Naive thymus-derived CD4-positive, alpha-beta T cell (primary cell): ENCODE results near the gene THAP4. TPM values are rescaled to one million over a fixed set of nuclear protein-coding genes. Genes with fewer than 3 reads are reported as not detected.

Experiments
- ATAC-seq: fragments of 150-1000 bp; cut with Tn5 transposase; 2 replicates; pipeline ENCODE4 v1.10.0; 2021; ENCODE audit warnings: mild to moderate bottlenecking, moderate library complexity
- CTCF ChIA-PET: fragments of 350-600 bp; sonication (Branson Sonifier 250); formaldehyde crosslinking; loops from one replicate; lab custom pipeline; 2021; ENCODE audit warnings: antibody characterized with exemption; lab: Charles Lee
- POLR2A ChIA-PET: fragments of 350-600 bp; sonication (Branson Sonifier 250); formaldehyde crosslinking; loops from one replicate; lab custom pipeline; 2021; ENCODE audit warnings: antibody characterized with exemption, inconsistent platforms; lab: Charles Lee
- DNase-seq, 9 donors: peaks; one replicate each; pipeline versions ENCODE4 v3.0.0 to v3.0.0-alpha.2; 2020 to 2022; ENCODE audit warnings: mixed read lengths in 1 of 9
- H3K27ac ChIP-seq: one replicate; pipeline ENCODE4 v1.7.0; 2013; ENCODE audit warnings: mild to moderate bottlenecking, low read depth, low read length, moderate library complexity
- H3K27me3 ChIP-seq, 2 donors: one replicate each; pipeline ENCODE4 v1.7.0; 2013; ENCODE audit warnings: low read length in 2 of 2, mild to moderate bottlenecking in 2 of 2, moderate library complexity in 2 of 2; ENCODE audit not compliant: control insufficient read depth in 2 of 2, insufficient read depth in 2 of 2
- H3K36me3 ChIP-seq, 3 experiments: 1 replicate in 2 of 3; 2 replicates in 1 of 3; pipeline ENCODE4 v1.7.0; 2013; ENCODE audit warnings: low read length in 3 of 3, mild to moderate bottlenecking in 3 of 3, moderate library complexity in 1 of 3; ENCODE audit not compliant: insufficient read depth in 3 of 3, control insufficient read depth in 2 of 3
- H3K4me1 ChIP-seq, 2 donors: one replicate each; pipeline ENCODE4 v1.7.0; 2013; ENCODE audit warnings: low read length in 2 of 2, mild to moderate bottlenecking in 2 of 2, moderate library complexity in 1 of 2; ENCODE audit not compliant: control insufficient read depth in 2 of 2, insufficient read depth in 2 of 2
- H3K4me3 ChIP-seq: 2 replicates; pipeline ENCODE4 v1.7.0; 2013; ENCODE audit warnings: mild to moderate bottlenecking, low read length
- H3K9me3 ChIP-seq, 3 experiments: 1 replicate in 2 of 3; 2 replicates in 1 of 3; pipeline ENCODE4 v1.7.0; 2013; ENCODE audit warnings: low read length in 3 of 3; ENCODE audit not compliant: control insufficient read depth in 2 of 3
- H3K27ac Mint-ChIP-seq, 9 donors: one replicate each; pipeline ENCODE4 v1.8.0; 2020 to 2022; ENCODE audit warnings: mixed read lengths in 9 of 9, mild to moderate bottlenecking in 8 of 9, moderate library complexity in 5 of 9, inconsistent platforms in 2 of 9
- H3K27me3 Mint-ChIP-seq, 5 donors: one replicate each; pipeline ENCODE4 v1.8.0; 2021 to 2022; ENCODE audit warnings: mixed read lengths in 5 of 5, mild to moderate bottlenecking in 1 of 5
- H3K36me3 Mint-ChIP-seq, 5 donors: one replicate each; pipeline ENCODE4 v1.8.0; 2020 to 2022; ENCODE audit warnings: mixed read lengths in 5 of 5, mild to moderate bottlenecking in 3 of 5, inconsistent platforms in 1 of 5
- H3K4me1 Mint-ChIP-seq, 7 donors: one replicate each; pipeline ENCODE4 v1.8.0; 2020 to 2022; ENCODE audit warnings: mixed read lengths in 7 of 7, mild to moderate bottlenecking in 3 of 7, inconsistent platforms in 1 of 7
- H3K4me3 Mint-ChIP-seq, 10 donors: one replicate each; pipeline ENCODE4 v1.8.0; 2020 to 2022; ENCODE audit warnings: mild to moderate bottlenecking in 10 of 10, mixed read lengths in 10 of 10, moderate library complexity in 6 of 10, inconsistent platforms in 2 of 10
- H3K9me3 Mint-ChIP-seq, 11 donors: one replicate each; pipeline ENCODE4 v1.8.0; 2020 to 2022; ENCODE audit warnings: mixed read lengths in 11 of 11, mild to moderate bottlenecking in 4 of 11, inconsistent platforms in 1 of 11, moderate library complexity in 1 of 11
- intact Hi-C, 2 donors: fragments of 100-400 bp; cut with micrococcal nuclease; formaldehyde crosslinking; loops; one replicate each; pipeline ENCODE4 v1.15.1; 2023
- polyA plus RNA-seq, 2 donors: library from polyadenylated mRNA; unstranded; fragments of 300-500 nt; fragmentation: Illumina TruSeq; gene quantifications; one replicate each; pipeline ENCODE4 v1.2.3, GENCODE V29; 2021
- total RNA-seq, 6 experiments: library from RNA in 5 of 6; stranded (reverse) in 5 of 6; gene quantifications; 1 replicate in 5 of 6; 2 replicates in 1 of 6; pipeline ENCODE4 v1.2.3 and lab custom pipeline; 2021 to 2026

Gene THAP4
- total and polyA plus RNA-seq, 7 experiments from 2014 or later = 26.4 to 56.2 (median 30.8) TPM

DNA sequence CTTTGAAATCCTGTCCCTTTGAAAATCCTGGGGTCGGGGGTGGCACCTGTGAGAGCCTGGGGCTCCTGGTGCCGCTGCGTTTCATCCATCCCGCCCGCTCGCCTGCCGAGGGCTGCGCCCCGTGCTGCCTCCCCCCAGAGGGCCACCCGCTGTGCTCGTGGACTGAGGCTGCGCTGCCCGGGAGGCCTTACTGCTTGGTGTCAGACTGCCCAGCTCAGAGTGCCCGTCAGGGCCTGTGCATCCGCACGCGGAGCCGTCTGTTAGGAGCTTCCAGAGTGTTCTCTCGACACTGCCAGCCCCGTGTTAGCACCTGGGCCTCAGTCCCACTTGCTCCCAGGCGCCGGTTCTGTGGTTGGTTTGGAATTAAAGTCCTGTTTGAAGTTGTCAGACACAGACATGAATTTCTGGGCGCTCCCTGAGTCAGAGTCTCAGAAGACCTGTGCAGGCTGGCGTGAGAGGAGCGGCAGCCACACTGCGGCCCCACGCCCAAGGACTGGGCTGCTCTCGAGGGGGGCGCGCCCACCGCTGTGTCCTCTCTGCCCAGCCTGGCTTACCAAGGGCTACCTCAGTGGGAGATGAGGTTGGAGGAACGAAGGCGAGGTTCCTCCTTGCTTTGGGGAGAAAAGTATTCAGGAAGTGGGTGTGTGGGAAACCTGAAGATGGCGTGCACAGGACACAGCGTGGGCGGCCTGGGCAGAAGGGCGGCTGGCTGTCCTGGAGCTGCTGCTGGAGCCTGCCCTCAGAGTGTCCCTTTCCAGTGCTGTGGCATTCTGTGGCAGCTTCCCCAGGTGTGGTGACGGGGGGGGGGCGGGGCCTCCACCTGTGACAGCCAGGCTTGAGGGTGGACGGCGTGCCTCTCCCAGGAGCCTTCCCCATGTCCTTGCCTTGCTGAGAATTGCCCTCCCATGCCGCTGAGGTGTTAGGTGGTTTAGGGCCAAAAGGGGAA, 35.6 kb upstream of the THAP4 start:
- H3K27ac Mint-ChIP-seq = no peak overlapping the region
- Histone ChIP-seq H3K4me3 (no peak overlapping the region), H3K4me1 (no peaks in the 10 kb centered on the region), H3K36me3 (peaks cover 0 to 82% (median 5%) of the 10 kb centered on the region in 3 experiments), H3K9me3 (no peaks in the 10 kb centered on the region), H3K27me3 (no peaks in the 10 kb centered on the region), H3K27ac (no peak overlapping the region)
- no peak for DNase-seq
- peaks cover 0 to 27% (median 4%) of the 10 kb centered on the region in 5 donors for H3K36me3 Mint-ChIP-seq
- no peaks in the 10 kb centered on the region for H3K27me3 Mint-ChIP-seq
- H3K4me3 Mint-ChIP-seq = no peak overlapping the region
- peaks cover 0 to 1% (median 0%) of the 10 kb centered on the region in 11 donors for H3K9me3 Mint-ChIP-seq
- intact Hi-C loops = no loop called here
- no peak for ATAC-seq
- ChIA-PET CTCF (no interaction called here), POLR2A (no interaction called here)
- H3K4me1 Mint-ChIP-seq = peaks cover 0 to 7% (median 0%) of the 10 kb centered on the region in 7 donors

DNA sequence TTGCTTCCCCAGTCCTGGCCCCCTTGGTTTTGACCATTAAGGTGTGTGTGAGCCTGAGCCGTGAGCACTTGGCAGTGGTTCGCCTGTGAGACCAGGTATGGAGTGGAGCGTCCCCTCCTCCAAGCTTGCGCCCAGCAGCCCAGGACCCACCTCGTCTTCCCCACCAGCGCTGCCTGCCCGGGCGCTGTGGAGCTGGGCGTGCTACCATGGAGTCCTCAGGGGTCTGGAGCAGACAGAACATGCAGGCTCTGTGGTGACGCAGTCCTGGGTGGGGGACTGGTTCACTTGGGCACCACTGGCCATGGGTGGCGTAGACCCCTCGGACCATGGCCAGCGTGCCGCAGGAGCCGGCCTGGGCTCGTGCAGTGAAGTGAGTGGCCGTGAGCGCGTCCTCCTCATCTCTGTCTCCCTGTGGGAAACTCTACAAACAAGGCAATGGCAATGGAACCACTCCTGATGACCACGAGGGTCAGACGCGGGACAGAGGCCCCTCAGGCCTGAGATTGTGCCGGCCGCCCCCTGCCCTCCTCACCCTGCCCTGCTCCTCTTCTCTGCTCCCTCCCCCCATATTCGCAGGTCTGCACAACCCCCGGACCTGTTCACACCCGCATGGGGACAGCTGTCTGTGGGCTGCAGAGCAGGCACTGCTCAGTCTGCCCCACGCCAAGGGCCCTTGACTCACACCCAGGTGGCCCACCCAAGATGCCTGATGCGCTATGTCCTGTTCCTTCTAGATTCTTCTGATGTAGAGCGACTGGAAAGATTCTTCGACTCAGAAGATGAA, 34.7 kb upstream of the THAP4 start:
- Mint-ChIP-seq H3K4me1 (peaks cover 0 to 7% (median 0%) of the 10 kb centered on the region in 7 donors), H3K9me3 (peaks cover 0 to 1% (median 0%) of the 10 kb centered on the region in 11 donors), H3K27ac (no peak overlapping the region), H3K36me3 (peaks cover 0 to 30% (median 4%) of the 10 kb centered on the region in 5 donors), H3K4me3 (no peak overlapping the region), H3K27me3 (no peaks in the 10 kb centered on the region)
- Histone ChIP-seq H3K27me3 (no peaks in the 10 kb centered on the region), H3K9me3 (no peaks in the 10 kb centered on the region), H3K4me1 (no peaks in the 10 kb centered on the region), H3K4me3 (no peak overlapping the region), H3K36me3 (peaks cover 0 to 81% (median 5%) of the 10 kb centered on the region in 3 experiments), H3K27ac (no peak overlapping the region)
- POLR2A ChIA-PET = interaction anchor here (0.6 to 1.1 kb wide), 3 partner anchors 15 to 568 kb away, joined by 3 to 4 read pairs (median 4); partner anchors contain the start of gene DTYMK
- CTCF ChIA-PET = no interaction called here
- ATAC-seq (peak; percentile 17), DNase-seq (no peak)
- intact Hi-C loops = no loop called here

DNA sequence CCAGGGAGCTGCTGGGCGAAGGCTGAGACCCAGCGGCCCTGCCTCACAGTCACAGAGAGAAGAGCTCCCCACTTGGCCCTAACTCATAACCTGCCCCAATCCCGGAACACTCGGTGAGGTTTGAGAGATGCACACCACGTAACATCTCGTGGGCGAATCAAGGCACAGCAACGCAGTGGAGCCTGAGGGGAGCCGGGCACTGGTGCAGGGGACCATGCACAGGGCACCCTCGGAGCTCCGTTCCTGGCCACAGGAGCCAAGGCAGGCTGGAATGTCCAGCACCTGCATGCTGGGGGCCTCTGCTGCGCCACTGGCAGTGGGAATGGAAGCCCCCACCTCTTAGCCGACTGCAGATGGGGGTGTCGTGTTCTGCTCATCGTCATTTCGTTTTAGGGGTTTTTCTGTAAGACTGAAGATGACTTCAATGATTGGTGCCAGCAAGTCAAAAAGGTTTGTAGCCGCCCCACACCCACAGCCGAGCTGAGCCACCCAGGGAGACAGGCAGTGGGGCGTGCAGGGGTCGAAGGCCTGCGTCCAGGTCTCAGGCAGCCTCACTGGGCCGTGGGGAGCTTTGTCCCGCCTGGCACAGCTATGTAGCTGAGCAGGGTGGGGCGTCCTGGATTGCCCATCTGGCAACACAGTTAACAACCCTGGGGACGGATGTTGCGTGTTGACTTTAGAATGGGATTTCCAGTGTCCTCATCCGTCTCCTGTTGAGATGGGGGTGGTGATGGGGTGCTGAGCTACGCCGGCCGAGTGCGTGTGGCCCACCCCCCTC, 33.6 kb upstream of the THAP4 start:
- Mint-ChIP-seq H3K27me3 (no peaks in the 10 kb centered on the region), H3K27ac (no peak overlapping the region)

DNA sequence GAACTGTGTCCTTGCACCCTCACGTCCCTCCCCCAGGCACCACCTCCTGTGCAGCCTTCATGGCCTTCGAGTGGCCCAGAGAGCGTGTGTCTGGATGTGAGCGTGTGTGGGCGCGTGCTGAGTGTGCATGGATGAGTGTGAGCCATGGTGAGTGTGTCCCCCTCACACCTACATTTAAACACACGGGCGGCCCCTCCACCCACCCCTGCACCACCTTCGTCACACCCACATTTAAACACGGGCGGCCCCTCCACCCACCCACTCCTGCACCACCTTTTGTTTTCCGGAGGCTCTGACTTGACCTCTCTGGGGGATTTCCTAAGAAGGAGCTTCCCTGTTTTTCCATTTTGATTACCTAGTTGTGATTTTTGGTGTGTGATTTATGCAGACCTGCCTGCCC, 31.9 kb upstream of the THAP4 start:
- CTCF ChIA-PET = no interaction called here
- Histone ChIP-seq H3K27ac (no peak overlapping the region), H3K4me3 (no peak overlapping the region), H3K4me1 (no peaks in the 10 kb centered on the region), H3K27me3 (no peaks in the 10 kb centered on the region), H3K36me3 (peaks cover 0 to 62% (median 5%) of the 10 kb centered on the region in 3 experiments), H3K9me3 (no peaks in the 10 kb centered on the region)
- intact Hi-C loops = no loop called here
- ATAC-seq (no peak), DNase-seq (no peak)
- H3K27ac Mint-ChIP-seq = no peak overlapping the region
- H3K4me3 Mint-ChIP-seq = no peak overlapping the region
- H3K27me3 Mint-ChIP-seq = no peaks in the 10 kb centered on the region
- peaks cover 0 to 12% (median 3%) of the 10 kb centered on the region in 7 donors for H3K4me1 Mint-ChIP-seq
- peaks cover 0 to 39% (median 4%) of the 10 kb centered on the region in 5 donors for H3K36me3 Mint-ChIP-seq
- no peaks in the 10 kb centered on the region for H3K9me3 Mint-ChIP-seq
- POLR2A ChIA-PET = no interaction called here

More for the DNA sequence above, 33.6 kb upstream of the THAP4 start:
- intact Hi-C loops = no loop called here
- Histone ChIP-seq H3K4me3 (no peak overlapping the region), H3K36me3 (peaks cover 0 to 77% (median 5%) of the 10 kb centered on the region in 3 experiments), H3K4me1 (no peaks in the 10 kb centered on the region), H3K27ac (no peak overlapping the region), H3K27me3 (no peaks in the 10 kb centered on the region), H3K9me3 (no peaks in the 10 kb centered on the region)
- ATAC-seq (no peak), DNase-seq (no peak)
- CTCF ChIA-PET = no interaction called here
- POLR2A ChIA-PET = interaction anchor here (1.1 kb wide), 1 partner anchor 32 kb away, joined by 4 read pairs; no protein-coding TSS in a partner anchor
- Mint-ChIP-seq H3K4me3 (no peak overlapping the region), H3K36me3 (peaks cover 0 to 39% (median 4%) of the 10 kb centered on the region in 5 donors), H3K9me3 (peaks cover 0 to 1% (median 0%) of the 10 kb centered on the region in 11 donors), H3K4me1 (peaks cover 0 to 7% (median under 1%) of the 10 kb centered on the region in 7 donors)

DNA sequence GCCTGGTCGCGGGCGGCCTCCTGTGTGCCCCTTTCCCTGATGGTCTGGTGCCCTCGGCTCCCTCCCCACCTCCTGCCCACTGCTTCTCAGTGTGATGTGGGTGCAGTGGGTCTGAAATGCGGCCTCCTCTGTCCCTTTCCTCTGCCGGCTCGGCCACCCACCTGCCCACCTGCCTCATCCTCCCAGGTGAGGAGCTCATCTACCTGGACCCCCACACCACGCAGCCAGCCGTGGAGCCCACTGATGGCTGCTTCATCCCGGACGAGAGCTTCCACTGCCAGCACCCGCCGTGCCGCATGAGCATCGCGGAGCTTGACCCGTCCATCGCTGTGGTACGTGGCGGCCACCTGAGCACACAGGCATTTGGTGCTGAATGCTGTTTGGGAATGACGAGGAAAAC, 31.4 kb upstream of the THAP4 start:
- no peaks in the 10 kb centered on the region for H3K27me3 ChIP-seq
- intact Hi-C loops = no loop called here
- H3K4me1 Mint-ChIP-seq = peaks cover 0 to 8% (median 3%) of the 10 kb centered on the region in 7 donors
- no peaks in the 10 kb centered on the region for H3K9me3 ChIP-seq
- H3K36me3 ChIP-seq = peaks cover 0 to 62% (median 5%) of the 10 kb centered on the region in 3 experiments
- POLR2A ChIA-PET = no interaction called here
- H3K9me3 Mint-ChIP-seq = no peaks in the 10 kb centered on the region
- no peak overlapping the region for H3K4me3 Mint-ChIP-seq
- DNase-seq (no peak), ATAC-seq (no peak)
- H3K27ac Mint-ChIP-seq = no peak overlapping the region
- CTCF ChIA-PET = no interaction called here
- H3K36me3 Mint-ChIP-seq = peaks cover 0 to 39% (median 4%) of the 10 kb centered on the region in 5 donors
- no peaks in the 10 kb centered on the region for H3K27me3 Mint-ChIP-seq
- H3K27ac ChIP-seq = no peak overlapping the region
- H3K4me3 ChIP-seq = no peak overlapping the region
- no peaks in the 10 kb centered on the region for H3K4me1 ChIP-seq
